Mucosa of descending colon (tissue), 3 donors: ENCODE results near the gene NDUFC1. TPM values are rescaled to one million over a fixed set of nuclear protein-coding genes. Genes with fewer than 3 reads are reported as not detected.
"Not testable (repeated sequence)": the region's sequence is repeated elsewhere in the genome, so short reads cannot be mapped to it uniquely, and the experiment has no call there.

Source experiments
- ATAC-seq: fragments of 200-7000 bp; cut with Tn5 transposase; one replicate; pipeline ENCODE4 v1.9.1; 2020; ENCODE audit warnings: mild to moderate bottlenecking, moderate library complexity
- DNase-seq, 3 donors: peaks; one replicate each; pipeline ENCODE4 v3.0.0-alpha.2; 2020
- H3K36me3 ChIP-seq: fragments of 200-600 bp; one replicate; pipeline ENCODE4 v1.8.0; 2021; ENCODE audit warnings: low read depth, mild to moderate bottlenecking
- H3K4me1 ChIP-seq: fragments of 200-600 bp; one replicate; pipeline ENCODE4 v1.8.0; 2021; ENCODE audit warnings: low read depth, mild to moderate bottlenecking
- H3K4me3 ChIP-seq: fragments of 200-600 bp; one replicate; pipeline ENCODE4 v1.8.0; 2021; ENCODE audit warnings: mild to moderate bottlenecking
- H3K9me3 ChIP-seq: fragments of 200-600 bp; one replicate; pipeline ENCODE4 v1.8.0; 2021; ENCODE audit warnings: mild to moderate bottlenecking
- CTCF ChIP-seq: fragments of 200-600 bp; IDR thresholded peaks from one replicate; pipeline ENCODE4 v1.8.0; 2022; ENCODE audit warnings: antibody characterized with exemption, mild to moderate bottlenecking
- intact Hi-C, 2 donors: fragments of 100-400 bp; cut with DNase I in 1 of 2; cut with micrococcal nuclease in 1 of 2; formaldehyde crosslinking; loops; one replicate each; pipeline versions ENCODE4 v1.11.0 to v1.11.1; 2022; cut with DNase I, micrococcal nuclease
- total RNA-seq, 3 donors: library from RNA; stranded (reverse); fragmentation: NEBNext Ultra II Directional in 2 of 3; extraction: Animal tissue kit (Norgen Biotek cat#: 25700) in 2 of 3; gene quantifications; one replicate each; pipeline versions ENCODE4 v1.2.1 to v1.2.4, GENCODE V29; 2021 to 2023
- donor health status: DM: no; HTN: no; CAD: no; lungs with moderate emphysema.
- donor health status: DM: no; HTN: no; CAD: no.
- donor health status: DM: no; HTN: yes; CAD: no.

NDUFC1 gene
- total RNA-seq, 3 donors from 2014 or later: 68.0 to 89.3 (median 85.8) TPM

GRCh38 chr4:139329665-139330200 is 27.5 kb upstream of the NDUFC1 start:
- TF ChIP-seq CTCF: no peak
- intact Hi-C loops: no loop called here
- H3K36me3 ChIP-seq: no peaks in the 10 kb centered on the region
- H3K4me3 ChIP-seq: no peak overlapping the region
- ATAC-seq (no peak), DNase-seq (no peak)
- no peaks in the 10 kb centered on the region for H3K4me1 ChIP-seq
- H3K9me3 ChIP-seq: no peaks in the 10 kb centered on the region

- Histone ChIP-seq H3K36me3 (no peaks in the 10 kb centered on the region), H3K4me3 (no peak overlapping the region), H3K9me3 (no peaks in the 10 kb centered on the region), H3K4me1 (peaks cover 12% of the 10 kb centered on the region)
- intact Hi-C loops: no loop called here
- DNase-seq (no peak), ATAC-seq (no peak)
- no peak for TF ChIP-seq CTCF
Observed at GRCh38 chr4:139324620-139325019, 22.3 kb upstream of the NDUFC1 start.

- H3K36me3 ChIP-seq, H3K4me3 ChIP-seq, intact Hi-C loops, ATAC-seq, H3K9me3 ChIP-seq, DNase-seq: not testable (repeated sequence)
- peaks cover 12% of the 10 kb centered on the region for H3K4me1 ChIP-seq
Observed at GRCh38 chr4:139322541-139322940, 20.3 kb upstream of the NDUFC1 start.

GRCh38 chr4:139322070-139322469 is 19.8 kb upstream of the NDUFC1 start:
- DNase-seq, ATAC-seq, intact Hi-C loops, H3K4me3 ChIP-seq, H3K36me3 ChIP-seq, H3K9me3 ChIP-seq: not testable (repeated sequence)
- H3K4me1 ChIP-seq: peaks cover 12% of the 10 kb centered on the region

- intact Hi-C loops: no loop called here
- DNase-seq (no peak), ATAC-seq (no peak)
- Histone ChIP-seq H3K9me3 (no peaks in the 10 kb centered on the region), H3K36me3 (no peaks in the 10 kb centered on the region), H3K4me3 (no peak overlapping the region), H3K4me1 (peaks cover 15% of the 10 kb centered on the region)
- TF ChIP-seq CTCF: no peak
Observed at GRCh38 chr4:139319571-139319970, 17.3 kb upstream of the NDUFC1 start.

GRCh38 chr4:139317635-139318034 is 15.4 kb upstream of the NDUFC1 start:
- no peak overlapping the region for H3K4me3 ChIP-seq
- no peaks in the 10 kb centered on the region for H3K9me3 ChIP-seq
- TF ChIP-seq CTCF: no peak
- DNase-seq (no peak), ATAC-seq (no peak)
- H3K36me3 ChIP-seq: no peaks in the 10 kb centered on the region
- H3K4me1 ChIP-seq: peaks cover 17% of the 10 kb centered on the region
- intact Hi-C loops: no loop called here

GRCh38 chr4:139316733-139317132 is 14.5 kb upstream of the NDUFC1 start:
- DNase-seq: no peak
- ATAC-seq: no peak
- TF ChIP-seq CTCF: no peak
- no peak overlapping the region for H3K4me3 ChIP-seq
- peaks cover 22% of the 10 kb centered on the region for H3K4me1 ChIP-seq
- intact Hi-C loops: no loop called here
- H3K9me3 ChIP-seq: no peaks in the 10 kb centered on the region
- no peaks in the 10 kb centered on the region for H3K36me3 ChIP-seq
